ENCODE measurements around the gene FILIP1L.

The FILIP1L gene

DNA sequence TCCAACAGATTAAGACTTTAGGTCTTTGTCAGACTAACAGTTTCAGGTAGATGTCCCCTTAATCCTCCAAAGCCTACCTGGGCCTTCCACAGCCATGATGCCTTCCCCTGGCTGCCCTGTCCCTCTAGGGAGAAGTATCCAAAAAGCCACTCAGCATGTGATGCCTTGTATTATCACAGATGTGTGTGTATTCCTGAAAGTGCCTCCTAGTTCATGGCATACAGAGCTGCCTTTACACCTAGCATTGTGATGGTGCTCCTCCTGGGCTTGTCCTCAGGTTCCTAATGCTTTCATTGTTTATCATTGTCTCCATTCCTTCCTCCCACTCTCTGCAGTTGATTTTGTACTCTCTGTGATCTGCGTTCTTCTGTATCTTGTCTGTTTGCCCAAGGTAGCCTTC lies 253.1 kb downstream of the FILIP1L start:
- Histone ChIP-seq H3K27ac (no peak overlapping the region), H3K4me1 (ENCODE audit: control insufficient read depth in 1 of 2, insufficient read depth in 1 of 2, low read depth in 1 of 2, low read length in 1 of 2) (no peaks in the 10 kb centered on the region), H3K9me3 (no peaks in the 10 kb centered on the region), H3K4me3 (ENCODE audit: low read depth in 1 of 2, low read length in 1 of 2) (no peak overlapping the region), H3K27me3 (no peaks in the 10 kb centered on the region), H3K36me3 (no peaks in the 10 kb centered on the region)
- TF ChIP-seq CTCF (IDR thresholded peaks at IDR 0.05), result no peak

- no peaks in the 10 kb centered on the region for H3K4me1 ChIP-seq (ENCODE audit: control insufficient read depth in 1 of 2, insufficient read depth in 1 of 2, low read depth in 1 of 2, low read length in 1 of 2)
- H3K27ac ChIP-seq, result no peak overlapping the region
- H3K27me3 ChIP-seq, result no peaks in the 10 kb centered on the region
- no peaks in the 10 kb centered on the region for H3K9me3 ChIP-seq
- TF ChIP-seq CTCF (IDR thresholded peaks at IDR 0.05), result no peak
- no peaks in the 10 kb centered on the region for H3K36me3 ChIP-seq
- no peak overlapping the region for H3K4me3 ChIP-seq (ENCODE audit: low read depth in 1 of 2, low read length in 1 of 2)
Measured at GRCh38 chr3:99859825-99860224, 254.5 kb downstream of the FILIP1L start.

DNA sequence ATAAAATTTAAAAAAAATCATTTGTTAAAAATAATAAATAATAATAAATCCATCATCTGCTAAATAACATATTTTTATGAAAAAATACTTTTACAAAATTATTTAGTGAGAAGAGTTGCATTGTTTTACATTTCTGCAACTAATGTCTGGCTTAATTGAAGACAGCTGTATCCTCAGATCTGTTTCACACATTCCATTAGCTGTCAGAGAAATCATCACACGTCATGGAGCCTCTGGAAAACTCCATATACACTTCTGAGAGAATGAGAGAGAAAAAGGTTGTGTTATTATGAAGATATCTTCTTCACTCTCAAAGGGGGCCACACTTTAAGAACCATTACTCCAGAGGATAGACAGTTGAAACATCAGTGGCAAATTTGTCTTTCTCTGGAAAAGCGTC lies 255.8 kb downstream of the FILIP1L start:
- Histone ChIP-seq H3K27me3 (no peaks in the 10 kb centered on the region), H3K9me3 (no peaks in the 10 kb centered on the region), H3K4me3 (ENCODE audit: low read depth in 1 of 2, low read length in 1 of 2) (no peak overlapping the region), H3K4me1 (ENCODE audit: control insufficient read depth in 1 of 2, insufficient read depth in 1 of 2, low read depth in 1 of 2, low read length in 1 of 2) (no peaks in the 10 kb centered on the region), H3K27ac (no peak overlapping the region), H3K36me3 (no peaks in the 10 kb centered on the region)
- no peak for TF ChIP-seq CTCF (IDR thresholded peaks at IDR 0.05)

- no peaks in the 10 kb centered on the region for H3K4me1 ChIP-seq (ENCODE audit: control insufficient read depth in 1 of 2, insufficient read depth in 1 of 2, low read depth in 1 of 2, low read length in 1 of 2)
- no peak overlapping the region for H3K27ac ChIP-seq
- H3K36me3 ChIP-seq, result no peaks in the 10 kb centered on the region
- no peak for TF ChIP-seq CTCF (IDR thresholded peaks at IDR 0.05)
- H3K9me3 ChIP-seq, result no peaks in the 10 kb centered on the region
- no peak overlapping the region for H3K4me3 ChIP-seq (ENCODE audit: low read depth in 1 of 2, low read length in 1 of 2)
- H3K27me3 ChIP-seq, result no peaks in the 10 kb centered on the region
Measured at GRCh38 chr3:99857278-99857677, 257.0 kb downstream of the FILIP1L start.

- H3K27ac ChIP-seq, result no peak overlapping the region
- H3K9me3 ChIP-seq, result no peaks in the 10 kb centered on the region
- no peaks in the 10 kb centered on the region for H3K4me1 ChIP-seq (ENCODE audit: control insufficient read depth in 1 of 2, insufficient read depth in 1 of 2, low read depth in 1 of 2, low read length in 1 of 2)
- no peak overlapping the region for H3K4me3 ChIP-seq (ENCODE audit: low read depth in 1 of 2, low read length in 1 of 2)
- no peak for TF ChIP-seq CTCF (IDR thresholded peaks at IDR 0.05)
- H3K27me3 ChIP-seq, result no peaks in the 10 kb centered on the region
- H3K36me3 ChIP-seq, result no peaks in the 10 kb centered on the region
Measured at GRCh38 chr3:99856437-99857220, 257.7 kb downstream of the FILIP1L start.

Data from neutrophil (primary cell).